HCT116 (cell line): Measurements from ENCODE around the gene NCAPH2. TPM values are rescaled to one million over a fixed set of nuclear protein-coding genes. Genes with fewer than 3 reads are reported as not detected.

ENCODE experiments used
- ATAC-seq: fragments of 200-7000 bp; cut with Tn5 transposase; 2 replicates; pipeline ENCODE4 v1.9.1; 2020; ENCODE audit warnings: mild to moderate bottlenecking, moderate library complexity
- BruUV-seq: library from RNA; stranded (reverse); fragments of 400-500 nt; replicated peaks from 2 replicates; lab custom pipeline; 2021; lab: Mats Ljungman, UMichigan
- CTCF ChIA-PET: fragments of 300-600 bp; sonication (Branson Sonifier 250); formaldehyde crosslinking; loops from one replicate; lab custom pipeline; 2021; ENCODE audit warnings: antibody characterized with exemption; lab: Charles Lee
- POLR2A ChIA-PET: fragments of 300-600, 350-600 bp; sonication (Branson Sonifier 250); formaldehyde crosslinking; loops from one replicate; lab custom pipeline; 2021; ENCODE audit warnings: antibody characterized with exemption; lab: Charles Lee
- RAD21 ChIA-PET, 2 experiments: fragments of 300-600 bp; sonication (Branson Sonifier 250); formaldehyde crosslinking; loops; one replicate each; lab custom pipeline; 2023; ENCODE audit warnings: low total read pairs in 2 of 2; ENCODE audit not compliant: uncharacterized antibody in 2 of 2, unreplicated experiment in 2 of 2, low non-redundant PET in 1 of 2; lab: Charles Lee
- DNase-seq: peaks from one replicate; pipeline ENCODE4 v3.0.0-alpha.2; 2010; ENCODE audit warnings: low read depth, low spot score
- H2AFZ ChIP-seq: fragments of 200-600 bp; shearing (Covaris generic), sonication (generic); 2 replicates; pipeline ENCODE4 v1.6.1; 2017; ENCODE audit warnings: low read depth, mixed run types, mixed read lengths, antibody characterized with exemption, low read length; ENCODE audit not compliant: poor library complexity, severe bottlenecking
- H3K27ac ChIP-seq: 2 replicates; pipeline ENCODE4 v1.5.1; 2012; ENCODE audit warnings: low read depth, low read length
- H3K27me3 ChIP-seq: fragments of 200-600 bp; sonication (generic); 2 replicates; pipeline ENCODE4 v1.6.1; 2016; ENCODE audit warnings: mixed run types, low read length, mixed read lengths; ENCODE audit not compliant: insufficient read depth
- H3K36me3 ChIP-seq, 2 experiments: fragments of 200-500 bp in 1 of 2; fragments of 200-600 bp in 1 of 2; sonication (Bioruptor generic) in 1 of 2; sonication (generic) in 1 of 2; 2 replicates each; pipeline versions ENCODE4 v1.5.1 to v1.6.1; 2014 to 2016; ENCODE audit warnings: low read length in 2 of 2, inconsistent platforms in 1 of 2, mixed read lengths in 1 of 2, mixed run types in 1 of 2; ENCODE audit not compliant: insufficient read depth in 2 of 2, control insufficient read depth in 1 of 2
- H3K4me1 ChIP-seq, 2 experiments: fragments of 200-600 bp in 1 of 2; sonication (generic) in 1 of 2; 2 replicates each; pipeline versions ENCODE4 v1.5.1 to v1.6.1; 2012 to 2017; ENCODE audit warnings: low read length in 2 of 2, inconsistent platforms in 1 of 2, mild to moderate bottlenecking in 1 of 2, mixed read lengths in 1 of 2, mixed run types in 1 of 2, moderate library complexity in 1 of 2; ENCODE audit not compliant: insufficient read depth in 2 of 2, control insufficient read depth in 1 of 2
- H3K4me2 ChIP-seq: fragments of 200-600 bp; sonication (generic); 2 replicates; pipeline ENCODE4 v1.6.1; 2017; ENCODE audit warnings: mixed run types, low read length, mixed read lengths
- H3K4me3 ChIP-seq, 2 experiments: fragments of 200-600 bp in 1 of 2; sonication (generic) in 1 of 2; replicated peaks in 1 of 2; 2 replicates each; pipeline ENCODE4 v1.5.1; 2011 to 2016; ENCODE audit warnings: low read length in 2 of 2, control low read depth in 1 of 2, low read depth in 1 of 2, mild to moderate bottlenecking in 1 of 2, mixed read lengths in 1 of 2, mixed run types in 1 of 2
- H3K79me2 ChIP-seq: fragments of 200-600 bp; sonication (generic); 2 replicates; pipeline ENCODE4 v1.6.1; 2017; ENCODE audit warnings: mild to moderate bottlenecking, mixed run types, low read length, moderate library complexity, mixed read lengths; ENCODE audit not compliant: insufficient read depth
- H3K9ac ChIP-seq: fragments of 200-600 bp; sonication (generic); 2 replicates; pipeline ENCODE4 v1.6.1; 2016; ENCODE audit warnings: low read length, mixed read lengths
- H3K9me2 ChIP-seq: fragments of 200-600 bp; sonication (generic), shearing (Covaris generic); 2 replicates; pipeline ENCODE4 v1.6.1; 2017; ENCODE audit warnings: mixed run types, mild to moderate bottlenecking, moderate library complexity; ENCODE audit not compliant: insufficient read depth
- H3K9me3 ChIP-seq, 2 experiments: fragments of 200-500 bp in 1 of 2; fragments of 200-600 bp in 1 of 2; sonication (Bioruptor generic) in 1 of 2; sonication (generic) in 1 of 2; 2 replicates each; pipeline ENCODE4 v1.6.1; 2014 to 2017; ENCODE audit warnings: low read length in 2 of 2, mixed read lengths in 2 of 2, inconsistent platforms in 1 of 2, low read depth in 1 of 2, mild to moderate bottlenecking in 1 of 2, mixed run types in 1 of 2, moderate library complexity in 1 of 2; ENCODE audit not compliant: control insufficient read depth in 1 of 2, insufficient read depth in 1 of 2
- H4K20me1 ChIP-seq: fragments of 200-600 bp; sonication (generic), shearing (Covaris generic); 2 replicates; pipeline ENCODE4 v1.6.1; 2017; ENCODE audit warnings: mixed run types, mild to moderate bottlenecking, moderate library complexity; ENCODE audit not compliant: insufficient read depth
- JUND ChIP-seq: IDR thresholded peaks from 2 replicates; pipeline ENCODE4 v1.6.1; 2012
- RAD21 ChIP-seq: IDR thresholded peaks from 2 replicates; pipeline ENCODE4 v1.6.1; 2012; ENCODE audit warnings: low read depth, mild to moderate bottlenecking
- TCF7L2 ChIP-seq: IDR thresholded peaks from 2 replicates; pipeline ENCODE4 v1.7.0; 2011; ENCODE audit warnings: borderline replicate concordance, inconsistent platforms; ENCODE audit not compliant: insufficient read depth, insufficient read length; ENCODE audit errors: extremely low read depth
- ZNF274 ChIP-seq: fragments of 200-500 bp; sonication (Bioruptor generic); IDR thresholded peaks from 2 replicates; pipeline ENCODE4 v1.6.1; 2014; ENCODE audit warnings: mild to moderate bottlenecking, low read depth, low read length, inconsistent platforms
- intact Hi-C: fragments of 100-400 bp; cut with micrococcal nuclease; formaldehyde crosslinking; loops from 2 replicates; pipeline ENCODE4 v1.10.0; 2022
- total RNA-seq: library from RNA; stranded (reverse); gene quantifications from one replicate; pipeline ENCODE4 v1.2.1, GENCODE V29; 2021; ENCODE audit not compliant: unreplicated experiment
- TF ChIP-seq, protein P1 (sequence below): IDR thresholded peaks from 2 replicates; pipeline ENCODE4 v1.6.1; 2012; ENCODE audit warnings: low read depth

NCAPH2 gene
- total RNA-seq, 1 experiment from 2014 or later: 99.1 TPM

DNA sequence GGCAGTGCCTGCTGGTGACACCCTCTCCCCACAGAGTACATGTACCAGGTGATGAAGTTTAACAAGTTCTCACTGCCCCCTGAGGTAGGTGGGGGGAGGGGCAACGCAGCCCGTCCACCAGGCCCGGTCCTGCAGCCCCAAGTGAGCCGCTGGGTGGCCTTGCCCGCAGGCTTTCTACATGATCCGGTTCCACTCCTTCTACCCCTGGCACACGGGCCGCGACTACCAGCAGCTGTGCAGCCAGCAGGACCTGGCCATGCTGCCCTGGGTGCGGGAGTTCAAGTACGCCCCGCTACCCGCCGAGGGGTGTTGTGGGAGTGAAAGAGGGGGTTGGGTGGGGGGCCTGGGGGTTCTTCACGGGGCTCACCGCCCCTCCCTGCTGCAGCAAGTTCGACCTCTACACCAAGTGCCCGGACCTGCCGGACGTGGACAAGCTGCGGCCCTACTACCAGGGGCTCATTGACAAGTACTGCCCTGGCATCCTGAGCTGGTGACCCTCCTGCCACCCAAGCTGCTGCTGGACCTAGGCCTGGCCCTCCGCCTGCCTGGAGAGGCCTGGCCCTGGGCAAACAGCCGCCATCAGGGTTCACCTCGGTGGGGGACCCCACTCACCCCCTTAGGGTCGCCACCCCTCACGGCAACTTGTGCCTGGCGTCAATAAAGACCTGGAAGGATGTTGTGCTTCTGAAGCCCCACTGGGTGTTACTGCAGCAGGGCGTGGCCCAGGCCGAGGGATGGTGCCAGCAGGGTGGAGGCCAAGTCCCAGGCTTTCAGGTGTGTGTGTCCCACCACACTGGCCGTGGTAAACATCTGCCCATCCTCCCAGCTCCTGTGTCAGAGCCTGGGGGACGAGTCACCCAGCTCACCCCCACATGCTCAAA, 18.4 kb upstream of the NCAPH2 start:
- Histone ChIP-seq H3K27ac (no peak overlapping the region), H3K4me3 (no peak overlapping the region), H3K79me2 (no peaks in the 10 kb centered on the region), H3K9ac (no peak overlapping the region), H3K4me1 (peaks cover 1 to 11% of the 10 kb centered on the region in 2 experiments; a peak in 3 of 4 replicates), H3K9me2 (no peaks in the 10 kb centered on the region), H2AFZ (no peak overlapping the region), H3K36me3 (no peaks in the 10 kb centered on the region), H3K4me2 (no peak overlapping the region), H3K9me3 (no peaks in the 10 kb centered on the region), H4K20me1 (no peaks in the 10 kb centered on the region), H3K27me3 (no peaks in the 10 kb centered on the region)
- ATAC-seq (no peak), DNase-seq (no peak)
- no TSS peak for BruUV-seq
- TF ChIP-seq ZNF274 (no peak), JUND (no peak), RAD21 (no peak), TCF7L2 (no peak)
- TF ChIP-seq, protein P1, sequence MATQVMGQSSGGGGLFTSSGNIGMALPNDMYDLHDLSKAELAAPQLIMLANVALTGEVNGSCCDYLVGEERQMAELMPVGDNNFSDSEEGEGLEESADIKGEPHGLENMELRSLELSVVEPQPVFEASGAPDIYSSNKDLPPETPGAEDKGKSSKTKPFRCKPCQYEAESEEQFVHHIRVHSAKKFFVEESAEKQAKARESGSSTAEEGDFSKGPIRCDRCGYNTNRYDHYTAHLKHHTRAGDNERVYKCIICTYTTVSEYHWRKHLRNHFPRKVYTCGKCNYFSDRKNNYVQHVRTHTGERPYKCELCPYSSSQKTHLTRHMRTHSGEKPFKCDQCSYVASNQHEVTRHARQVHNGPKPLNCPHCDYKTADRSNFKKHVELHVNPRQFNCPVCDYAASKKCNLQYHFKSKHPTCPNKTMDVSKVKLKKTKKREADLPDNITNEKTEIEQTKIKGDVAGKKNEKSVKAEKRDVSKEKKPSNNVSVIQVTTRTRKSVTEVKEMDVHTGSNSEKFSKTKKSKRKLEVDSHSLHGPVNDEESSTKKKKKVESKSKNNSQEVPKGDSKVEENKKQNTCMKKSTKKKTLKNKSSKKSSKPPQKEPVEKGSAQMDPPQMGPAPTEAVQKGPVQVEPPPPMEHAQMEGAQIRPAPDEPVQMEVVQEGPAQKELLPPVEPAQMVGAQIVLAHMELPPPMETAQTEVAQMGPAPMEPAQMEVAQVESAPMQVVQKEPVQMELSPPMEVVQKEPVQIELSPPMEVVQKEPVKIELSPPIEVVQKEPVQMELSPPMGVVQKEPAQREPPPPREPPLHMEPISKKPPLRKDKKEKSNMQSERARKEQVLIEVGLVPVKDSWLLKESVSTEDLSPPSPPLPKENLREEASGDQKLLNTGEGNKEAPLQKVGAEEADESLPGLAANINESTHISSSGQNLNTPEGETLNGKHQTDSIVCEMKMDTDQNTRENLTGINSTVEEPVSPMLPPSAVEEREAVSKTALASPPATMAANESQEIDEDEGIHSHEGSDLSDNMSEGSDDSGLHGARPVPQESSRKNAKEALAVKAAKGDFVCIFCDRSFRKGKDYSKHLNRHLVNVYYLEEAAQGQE: no peak
- CTCF ChIA-PET: no interaction called here
- POLR2A ChIA-PET: no interaction called here
- RAD21 ChIA-PET: no interaction called here
- intact Hi-C loops: no loop called here
